NCI-H1694 treated with DMSO at 0.1 percent for 48 hours (cell line): ENCODE data around the gene BMAL1.

Experiments
- DNase-seq: peaks from one replicate; lab custom pipeline; 2025; lab: John Stamatoyannopoulos, UW

BMAL1 gene

DNA sequence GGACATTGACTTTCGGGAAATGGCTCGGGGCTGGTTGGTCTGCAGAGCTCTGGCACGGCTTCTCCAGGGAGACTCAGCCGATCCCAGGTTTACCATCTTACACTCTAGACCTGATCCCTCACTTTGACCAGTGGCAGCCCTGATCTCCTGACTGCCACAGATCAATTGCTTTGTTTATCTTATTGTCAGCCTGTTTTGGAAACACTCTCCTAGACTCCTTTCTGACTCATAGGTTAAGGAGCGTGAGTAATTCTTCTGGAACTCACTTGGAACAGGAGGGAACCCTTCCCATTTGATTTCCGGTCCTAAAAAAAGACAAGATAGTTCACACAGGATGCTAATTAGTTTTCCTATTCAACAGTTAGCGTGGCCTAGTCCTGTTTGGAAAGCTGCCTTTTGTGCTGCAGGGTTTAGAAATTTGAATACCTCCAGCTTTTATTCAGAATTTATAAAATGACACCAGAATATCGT, 16.0 kb upstream of the BMAL1 start:
- DNase-seq = no peak

DNA sequence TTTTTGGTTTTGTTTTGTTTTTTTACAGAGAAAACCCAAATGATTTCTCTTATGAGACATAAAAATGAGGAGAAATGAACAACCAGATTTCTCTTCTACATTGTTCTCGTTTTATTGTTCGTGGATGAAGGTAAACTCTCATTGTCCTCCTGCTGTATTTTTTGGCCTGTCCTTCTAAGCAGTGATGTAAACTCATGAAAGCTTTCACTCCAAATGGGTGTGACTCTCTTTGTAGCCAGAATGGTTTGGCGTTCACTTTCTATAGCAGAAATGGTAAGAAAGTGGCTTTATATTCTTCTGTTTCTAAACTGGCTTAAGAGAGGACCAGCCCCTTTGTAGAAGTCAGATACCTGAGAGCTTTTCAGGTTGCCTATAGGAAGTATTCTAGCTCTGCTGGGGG, 15.5 kb upstream of the BMAL1 start:
- DNase-seq = no peak

DNA sequence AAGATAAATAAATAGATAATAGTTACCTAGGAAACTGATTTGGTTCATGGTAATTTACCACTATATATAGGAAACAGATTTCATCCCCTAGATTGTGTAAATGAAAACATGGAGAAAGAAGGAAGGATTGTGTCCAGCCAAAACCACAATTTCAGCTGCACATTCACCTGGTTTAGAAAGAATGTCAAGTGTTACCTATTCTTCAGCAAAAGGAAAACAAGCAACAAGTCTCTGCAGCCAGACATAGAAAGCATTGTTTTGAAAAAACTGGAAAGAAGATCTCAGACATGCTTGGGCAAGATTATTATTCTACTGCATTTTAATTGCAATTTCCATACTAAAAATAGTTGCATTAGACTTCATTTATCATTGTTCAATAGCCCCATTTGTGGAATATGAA, 8.8 kb upstream of the BMAL1 start:
- DNase-seq = no peak

DNA sequence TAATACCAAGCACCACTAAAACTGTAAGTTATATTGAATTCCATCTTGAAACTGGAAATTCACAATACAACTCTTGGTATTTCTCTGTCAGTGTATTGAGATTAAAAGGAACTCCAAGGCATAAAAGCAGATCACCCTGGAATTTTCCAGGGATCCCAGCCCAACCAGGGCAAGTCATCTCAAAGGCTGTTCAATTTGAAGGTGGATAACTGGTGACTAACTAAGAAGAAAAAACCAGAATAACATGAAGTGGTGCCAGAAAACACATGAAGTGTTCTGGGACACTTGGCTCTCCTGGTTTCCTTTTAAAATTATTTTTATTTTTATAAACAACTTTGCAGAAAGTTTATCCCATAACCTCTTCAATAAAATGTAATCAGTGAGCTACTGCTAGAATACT, 7.8 kb upstream of the BMAL1 start:
- no peak for DNase-seq

DNA sequence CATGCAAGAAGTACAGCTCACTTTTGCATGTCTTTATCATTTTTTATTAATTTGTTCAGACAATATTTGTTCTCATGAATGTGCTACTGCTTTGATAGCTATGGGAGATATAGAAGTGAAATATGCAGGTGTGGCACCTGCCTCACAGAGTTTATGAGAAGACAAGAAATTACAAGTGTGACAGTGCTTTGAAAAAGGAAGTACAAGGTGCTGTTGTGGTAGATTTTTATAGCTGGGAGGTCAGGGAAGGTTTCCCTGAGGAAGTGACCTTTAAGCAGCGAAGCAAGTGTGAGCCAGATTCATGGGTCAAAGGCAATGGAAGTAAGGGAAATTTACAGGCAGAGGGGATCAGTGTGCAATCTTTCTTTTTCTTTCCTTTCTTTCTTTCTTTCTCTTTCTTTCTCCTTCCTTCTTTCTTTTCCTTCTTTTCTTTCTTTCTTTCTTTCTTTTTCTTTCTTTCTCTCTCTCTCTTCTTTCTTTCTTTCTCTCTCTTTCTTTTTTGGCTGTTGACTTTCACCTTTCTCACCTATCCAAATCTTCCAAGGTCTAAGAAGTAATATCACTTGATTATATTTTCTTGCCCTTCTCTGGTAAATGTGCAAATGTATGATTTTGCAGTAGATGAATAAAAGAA, 6.4 kb upstream of the BMAL1 start:
- no peak for DNase-seq

DNA sequence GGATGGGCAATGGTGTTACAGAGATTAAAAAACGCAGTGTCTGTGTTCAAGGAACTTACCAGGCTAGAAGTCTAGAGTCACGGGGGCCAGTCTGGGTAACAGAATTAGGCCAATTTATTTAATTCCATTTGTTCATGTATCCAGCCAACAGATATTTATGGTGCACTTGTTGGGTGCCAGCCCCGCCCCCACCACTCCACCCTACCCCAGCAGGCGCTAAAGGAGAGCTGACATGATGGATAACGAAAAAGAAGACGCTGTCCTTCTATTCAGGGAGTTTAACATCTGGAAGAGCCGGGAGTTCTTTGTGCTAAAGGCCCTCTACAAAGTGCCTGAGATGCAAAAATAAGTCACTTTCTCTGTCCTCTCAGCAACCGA, 1.1 kb upstream of the BMAL1 start:
- no peak for DNase-seq

DNA sequence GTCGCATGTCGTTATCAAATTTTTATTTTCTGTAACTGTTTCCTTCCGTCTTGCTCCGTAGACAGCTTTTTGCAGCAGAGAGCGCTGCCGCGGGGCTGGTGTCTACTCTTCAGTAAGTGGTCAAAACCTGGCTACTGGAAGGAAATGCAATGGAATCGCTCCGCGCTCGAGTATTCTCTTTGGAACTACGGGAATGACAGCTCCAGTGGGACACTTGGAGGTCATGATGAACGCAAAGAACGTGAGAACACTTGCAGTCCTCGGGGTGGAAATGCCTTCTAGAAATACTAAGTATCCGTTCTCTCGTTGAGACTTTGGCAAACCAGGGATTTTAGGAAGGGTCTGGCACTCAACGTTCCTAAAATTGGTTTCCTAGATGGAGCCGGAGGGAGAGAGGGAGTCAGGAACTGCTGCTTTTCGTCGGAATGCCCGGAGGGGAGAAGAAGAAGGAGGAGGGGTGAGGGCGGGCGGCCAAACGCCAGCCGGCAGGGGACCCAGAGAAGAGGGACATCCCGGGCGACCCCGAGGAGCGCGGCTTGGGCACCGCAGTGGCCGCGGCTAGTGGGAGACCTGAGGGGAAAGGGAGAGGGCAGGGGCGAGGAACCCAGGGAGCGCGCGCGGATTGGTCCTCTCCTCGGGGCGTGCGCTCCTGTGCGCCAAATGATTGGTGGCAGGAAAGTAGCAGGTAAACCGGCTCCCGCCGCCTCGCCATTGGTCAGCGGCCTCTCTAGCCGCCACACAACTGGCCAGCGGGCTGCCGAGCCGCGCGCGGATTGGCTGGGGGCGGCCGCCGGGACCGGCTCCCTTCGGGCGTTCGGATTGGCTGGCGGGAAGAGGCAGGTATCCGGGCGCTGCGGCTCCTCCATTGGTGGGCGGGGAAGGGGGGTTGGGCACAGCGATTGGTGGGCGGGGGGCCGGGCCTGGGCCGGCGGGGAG, 490 bp upstream of the BMAL1 start:
- DNase-seq = peak; percentile 86

DNA sequence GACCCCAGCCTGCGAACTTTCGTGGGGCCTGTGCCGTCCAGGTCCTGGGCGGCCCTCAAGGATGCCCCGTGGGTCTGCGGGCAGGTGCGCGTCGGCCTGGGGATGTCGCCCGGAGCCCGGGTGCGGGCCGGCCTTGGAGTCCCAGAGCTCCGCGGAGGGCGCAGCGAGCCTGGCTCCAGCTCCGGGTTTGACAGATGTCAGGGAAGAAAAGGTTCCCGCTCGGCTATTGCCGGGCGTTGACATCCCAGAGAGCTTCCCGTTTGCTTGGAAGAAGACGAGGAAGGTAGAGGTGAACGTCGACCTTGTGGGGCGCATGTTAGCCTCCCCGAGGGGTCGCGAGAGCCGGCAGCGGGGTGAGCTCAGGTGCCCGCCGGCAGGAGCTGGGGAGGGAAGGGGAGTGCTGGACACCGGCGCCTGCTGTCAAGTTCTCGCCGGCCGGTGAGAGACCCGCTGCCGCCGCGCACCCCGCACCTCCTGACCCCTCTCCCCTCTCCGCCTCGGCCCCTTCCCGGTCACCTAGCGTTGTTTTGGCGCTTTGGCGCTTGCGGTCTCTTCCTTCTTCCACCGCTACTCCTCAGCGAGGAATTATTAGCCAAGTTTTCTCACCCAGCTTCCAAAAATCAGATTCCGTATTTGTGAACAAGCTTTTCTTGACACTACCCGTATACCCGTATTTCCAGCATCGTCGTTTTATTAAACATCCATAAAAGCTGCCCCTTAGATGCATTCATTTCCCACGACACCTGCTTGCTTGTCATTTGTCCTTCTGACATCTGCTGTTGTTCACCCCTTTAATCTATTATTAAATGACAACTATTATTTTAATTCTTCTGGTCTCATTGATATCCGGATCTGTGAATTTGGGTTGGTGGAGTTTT, 1.3 kb downstream of the BMAL1 start:
- DNase-seq = peak; percentile 2

DNA sequence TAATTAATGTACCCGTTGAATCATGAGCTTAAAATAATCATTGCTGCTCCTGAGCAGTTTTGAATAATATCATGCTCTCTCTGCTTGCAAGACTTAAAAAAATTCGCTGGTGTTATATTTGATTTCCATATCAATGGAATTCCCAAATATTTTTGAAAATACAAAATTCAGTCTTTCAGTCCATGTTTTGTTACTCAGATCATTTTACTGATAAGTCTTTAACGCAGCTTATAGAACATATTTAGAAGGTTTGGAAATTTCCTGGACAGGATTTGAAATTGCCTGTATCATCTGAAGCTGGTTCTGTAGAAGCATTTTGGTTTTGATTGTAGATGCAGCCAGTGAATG, 1.9 kb downstream of the BMAL1 start:
- no peak for DNase-seq

DNA sequence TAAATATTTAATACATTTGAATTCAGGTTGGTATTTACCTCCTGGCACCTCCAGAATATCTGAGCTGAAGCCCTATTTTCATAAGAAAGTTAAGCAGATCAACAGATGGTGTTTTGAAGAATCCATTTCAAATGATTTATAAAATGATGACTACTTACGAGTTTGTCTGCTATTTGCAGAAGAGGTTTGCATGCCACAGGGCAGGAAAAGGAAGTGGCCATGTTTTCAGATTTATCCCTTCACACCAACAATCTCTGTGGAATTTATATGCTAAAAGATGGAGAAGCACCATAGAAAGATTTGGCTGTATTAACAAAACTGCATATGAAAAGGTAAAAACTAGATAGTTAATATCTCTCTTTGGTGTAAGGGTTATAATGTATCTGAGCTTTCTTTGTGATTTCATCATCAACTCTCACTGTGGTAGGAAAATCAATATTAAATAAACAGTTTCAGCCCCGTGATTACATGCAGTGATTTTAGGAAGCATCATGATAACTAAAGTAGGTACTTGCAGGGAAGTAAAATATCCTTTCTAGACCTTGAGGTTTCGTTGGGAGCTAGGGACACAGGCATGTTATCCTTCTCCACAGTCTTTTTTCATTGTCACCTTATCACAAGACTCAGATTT, 2.6 kb downstream of the BMAL1 start:
- DNase-seq = no peak

DNA sequence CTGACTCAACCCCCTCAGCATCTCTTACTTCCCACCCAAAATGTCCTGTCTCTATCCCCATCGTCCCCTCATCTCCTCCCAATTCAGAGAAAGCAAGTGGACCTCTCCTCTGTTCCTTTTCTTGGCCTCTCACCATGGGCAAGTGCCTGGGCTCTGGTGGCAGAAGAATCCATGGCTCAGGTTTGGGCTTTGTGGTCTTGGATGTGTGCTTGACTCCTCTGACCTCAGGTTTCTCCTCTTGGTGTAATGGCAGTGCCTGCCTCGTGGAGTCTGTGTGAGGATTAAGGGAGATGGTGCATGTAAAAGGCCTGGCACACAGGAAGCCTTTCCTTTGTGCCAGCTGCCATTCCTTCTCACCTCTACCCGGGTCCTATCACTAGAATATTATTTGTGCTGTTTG, 3.2 kb downstream of the BMAL1 start:
- no peak for DNase-seq

DNA sequence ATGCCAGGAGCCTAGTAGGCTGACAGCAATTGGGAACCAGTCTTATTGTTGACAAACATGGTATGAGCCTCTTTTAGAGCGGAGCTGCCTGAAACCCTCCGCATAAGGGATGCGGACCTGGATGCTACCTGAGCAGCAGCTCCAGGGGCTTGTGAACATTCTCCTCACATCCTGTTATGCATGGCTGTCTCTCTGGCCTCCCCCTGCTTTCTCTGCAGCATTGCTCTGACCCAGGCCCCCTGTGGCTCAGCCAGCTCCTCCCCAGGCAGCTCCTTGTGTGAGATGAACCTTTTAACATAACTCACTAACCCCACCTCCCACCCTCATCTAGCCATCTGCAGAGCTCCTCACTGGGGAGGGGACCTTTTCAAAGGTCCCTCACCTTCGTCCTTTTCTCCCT, 6.0 kb downstream of the BMAL1 start:
- DNase-seq = no peak

DNA sequence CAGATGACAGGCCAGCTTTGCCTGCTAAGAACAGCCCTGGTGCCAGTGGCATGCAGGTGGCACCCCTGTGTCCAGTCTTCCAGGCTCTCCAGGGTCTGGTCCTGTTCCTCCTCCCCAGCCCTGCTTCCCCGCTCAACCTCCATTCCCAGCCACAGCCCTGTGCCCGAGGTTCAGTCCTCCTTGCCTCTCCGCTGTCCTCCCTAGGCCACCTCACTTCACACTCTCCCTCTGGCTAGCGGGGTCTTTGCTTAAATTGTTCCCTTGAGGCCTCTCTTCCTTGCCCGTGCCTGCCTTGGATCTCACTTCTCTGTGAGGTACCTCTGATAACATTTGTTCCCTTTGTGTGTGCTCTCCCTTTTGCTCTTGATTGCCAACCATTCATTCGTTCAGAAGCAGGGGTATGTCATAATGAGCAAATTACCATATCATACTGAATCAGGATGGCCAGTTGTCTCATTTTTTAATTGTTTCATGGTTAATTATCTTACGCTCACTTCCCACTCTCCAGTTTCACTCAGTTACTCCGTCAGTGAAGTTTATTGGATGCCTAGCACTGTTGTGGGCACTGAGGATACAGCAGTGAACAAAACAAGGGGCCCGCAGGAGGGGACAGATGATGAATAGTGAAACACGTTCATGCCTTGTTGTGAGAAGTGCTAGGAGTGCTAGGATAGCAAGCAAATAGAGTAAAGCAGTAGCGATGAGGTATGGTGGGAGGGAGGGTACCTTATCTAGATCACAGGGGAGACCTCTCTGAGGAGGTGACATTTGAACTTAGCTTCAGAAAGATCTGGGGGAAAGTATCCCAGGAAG, 7.4 kb downstream of the BMAL1 start:
- DNase-seq = no peak

DNA sequence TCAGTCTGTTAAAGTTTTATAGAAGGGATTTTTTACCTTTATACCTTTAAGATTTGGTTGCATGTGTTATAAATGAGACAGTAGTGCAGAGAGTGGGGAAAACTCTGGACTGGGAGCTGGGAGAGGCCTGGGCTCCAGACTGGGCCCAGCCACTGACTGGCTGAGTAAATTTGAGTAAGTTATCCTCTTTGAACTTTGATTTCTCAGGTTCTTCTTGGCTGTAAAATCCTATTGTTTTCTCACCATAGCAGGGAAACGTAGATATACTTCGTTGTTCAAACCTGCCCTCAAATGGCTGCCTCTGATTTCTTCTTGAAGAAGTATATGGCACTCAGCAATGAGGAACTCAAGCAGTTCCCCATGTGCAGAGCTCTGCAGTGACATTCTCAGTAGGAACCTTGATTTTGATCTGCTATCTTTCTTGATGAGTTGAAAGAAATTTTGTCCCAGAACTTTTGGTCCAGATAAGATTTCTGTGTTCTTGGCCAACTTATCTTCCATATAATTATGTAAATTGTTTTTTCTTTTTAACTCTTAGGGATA, 8.8 kb downstream of the BMAL1 start:
- no peak for DNase-seq

DNA sequence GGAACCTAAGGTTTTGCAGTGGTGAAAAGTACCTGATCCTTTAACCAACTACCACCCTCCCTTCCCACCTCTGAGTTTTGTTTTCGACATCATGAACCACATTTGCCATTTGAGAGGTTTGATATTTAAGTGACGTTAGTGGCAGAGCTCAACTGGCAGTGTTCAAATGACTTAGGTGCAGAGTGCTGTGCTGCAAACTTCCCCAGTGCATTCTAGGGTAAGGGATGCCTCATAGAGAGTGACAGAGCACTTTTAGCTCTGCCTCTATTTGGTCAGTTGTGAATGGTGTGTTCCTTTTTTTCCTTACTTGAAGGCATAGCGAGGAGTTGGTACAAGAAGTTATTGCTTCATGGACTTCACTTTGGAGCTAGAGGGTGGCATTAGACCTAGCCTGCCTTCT, 9.4 kb downstream of the BMAL1 start:
- no peak for DNase-seq

DNA sequence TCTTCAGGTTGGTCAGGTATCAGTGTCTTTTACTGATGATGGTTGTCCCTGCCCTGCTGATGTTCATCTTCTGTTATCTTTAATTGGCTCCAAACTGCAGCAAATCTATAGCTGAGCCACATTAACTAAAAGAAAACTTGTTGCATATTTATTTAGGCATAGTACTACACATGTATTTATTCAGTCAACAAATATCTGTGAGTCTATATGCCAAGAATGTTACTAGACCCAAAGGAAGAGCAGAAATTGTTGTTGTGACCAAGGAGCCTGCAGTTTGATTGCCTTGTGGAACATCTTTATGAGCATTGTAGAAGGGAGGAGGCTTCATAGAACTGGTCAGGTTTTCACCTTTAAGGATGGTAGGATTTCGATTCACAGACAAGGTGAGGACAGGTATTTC, 10.1 kb downstream of the BMAL1 start:
- no peak for DNase-seq

DNA sequence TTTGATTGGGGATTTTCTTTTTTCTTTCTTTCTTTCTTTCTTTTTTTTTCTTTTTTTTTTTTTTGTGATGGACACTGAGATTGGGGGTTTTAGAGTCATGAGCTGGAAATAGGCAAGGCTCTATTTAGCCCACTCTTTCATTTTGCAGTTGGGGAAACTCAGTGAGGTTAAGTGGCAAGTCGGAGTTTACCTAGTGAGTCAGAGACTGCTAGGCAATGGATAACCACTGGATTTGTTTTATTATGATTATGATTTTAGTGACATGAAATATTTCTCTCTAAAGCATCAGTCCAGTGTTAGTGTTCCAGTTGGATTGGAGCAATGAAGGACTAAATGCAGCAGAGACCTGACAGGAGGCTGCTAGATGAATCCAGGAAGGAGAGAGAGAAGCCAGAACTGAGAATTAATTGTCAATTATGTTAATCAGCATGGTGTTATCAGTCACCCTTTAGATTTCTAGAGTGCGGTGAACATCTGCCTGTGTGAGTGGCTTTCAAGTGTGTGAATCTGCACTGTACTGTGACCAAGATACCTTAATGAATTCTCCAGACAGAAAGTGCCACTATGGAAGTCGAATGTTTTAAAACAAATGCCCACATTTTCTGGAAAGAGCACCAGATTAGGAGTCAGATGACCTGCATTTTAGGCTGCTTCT, 10.9 kb downstream of the BMAL1 start:
- DNase-seq = no peak

DNA sequence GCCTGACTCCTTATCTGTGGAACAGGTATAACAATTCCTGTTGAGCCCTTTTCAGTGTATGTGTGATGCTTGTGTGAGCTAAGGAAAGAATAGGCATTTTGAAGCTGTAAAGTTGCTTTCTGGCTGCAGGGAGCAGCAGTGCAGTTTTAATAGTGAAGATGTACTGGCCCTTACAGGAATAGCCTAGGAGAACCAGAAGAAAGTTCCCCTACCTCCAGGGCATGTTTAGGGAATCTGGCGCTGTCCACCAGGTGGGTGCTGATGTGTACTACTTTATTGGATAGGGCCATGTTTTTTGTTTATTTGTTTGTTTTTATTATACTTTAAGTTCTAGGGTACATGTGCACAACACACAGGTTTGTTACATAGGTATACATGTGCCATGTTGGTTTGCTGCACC, 11.5 kb downstream of the BMAL1 start:
- DNase-seq = no peak

DNA sequence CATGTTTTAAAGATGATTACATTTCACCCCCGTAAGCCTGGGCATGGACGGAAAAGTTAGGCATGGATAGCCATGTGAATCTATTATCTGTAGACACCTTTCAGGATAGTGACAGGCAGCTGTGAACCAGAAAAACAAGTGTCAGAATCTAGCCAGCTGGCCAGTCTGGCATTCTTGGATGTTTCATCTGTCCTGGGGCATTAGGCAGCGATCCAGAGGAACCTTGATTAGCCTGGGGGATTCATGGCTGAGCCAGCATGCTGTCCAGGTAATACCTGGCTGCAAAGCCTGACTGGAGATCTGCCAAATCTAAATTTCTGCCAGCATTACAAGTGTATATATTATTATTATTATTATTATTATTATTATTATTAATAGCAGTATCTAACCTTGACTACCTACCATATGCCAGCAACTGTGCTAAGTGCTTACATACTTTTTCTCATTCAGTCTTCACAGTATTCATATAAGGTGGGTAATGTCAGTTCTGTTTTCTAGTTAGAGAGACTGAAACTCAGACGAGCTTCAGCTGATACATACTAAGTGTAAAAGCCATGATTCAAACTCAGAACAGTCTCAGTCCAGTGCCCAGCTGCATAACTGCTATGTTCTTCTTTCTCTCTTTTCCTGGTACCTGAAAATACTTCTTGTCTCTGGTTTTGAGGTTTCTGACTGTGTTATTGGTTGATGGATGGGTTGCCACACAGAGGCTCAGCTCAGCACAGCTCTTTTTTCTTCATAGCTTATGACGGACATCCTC, 12.8 kb downstream of the BMAL1 start:
- DNase-seq = no peak

DNA sequence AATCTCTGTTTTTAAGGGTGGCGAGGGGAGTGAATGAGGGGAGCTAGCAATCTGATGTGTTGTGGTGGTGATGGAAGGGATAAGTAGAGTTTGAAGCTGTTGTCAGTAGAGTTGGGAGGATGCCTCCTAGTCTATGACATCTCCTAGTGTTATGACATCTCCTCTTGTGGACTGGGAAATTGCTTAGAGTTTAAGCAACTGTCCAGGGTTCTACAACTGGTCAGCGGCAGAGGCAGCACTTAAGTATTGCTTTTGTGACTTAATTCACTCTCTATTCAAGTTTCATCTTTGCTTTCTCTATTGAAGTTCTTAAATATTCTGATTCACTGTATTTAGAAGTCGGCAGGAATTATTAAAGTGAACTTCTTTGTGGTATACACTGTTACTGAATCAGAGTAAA, 13.8 kb downstream of the BMAL1 start:
- DNase-seq = no peak
